Gastroesophageal sphincter (tissue), 4 donors: ENCODE results near the gene RAB35. TPM values are rescaled to one million over a fixed set of nuclear protein-coding genes. Genes with fewer than 3 reads are reported as not detected.

Source experiments
- ATAC-seq: fragments of 150-250 bp; one replicate; pipeline ENCODE4 v1.9.1; 2016; ENCODE audit warnings: mild to moderate bottlenecking, moderate library complexity
- H3K27ac ChIP-seq, 4 donors: fragments of 200-600 bp; sonication (generic) in 3 of 4; 1 replicate in 3 of 4; 2 replicates in 1 of 4; pipeline ENCODE4 v1.5.1; 2016 to 2019
- H3K27me3 ChIP-seq: fragments of 200-600 bp; sonication (generic); one replicate; pipeline ENCODE4 v1.5.1; 2019
- H3K36me3 ChIP-seq, 2 donors: fragments of 200-600 bp; sonication (generic); one replicate each; pipeline ENCODE4 v1.5.1; 2019; ENCODE audit warnings: control low read depth in 1 of 2
- H3K4me1 ChIP-seq, 3 donors: fragments of 200-600 bp; sonication (generic); 1 replicate in 2 of 3; 2 replicates in 1 of 3; pipeline ENCODE4 v1.5.1; 2016 to 2019; ENCODE audit warnings: control low read depth in 2 of 3
- H3K4me3 ChIP-seq, 2 donors: fragments of 200-600 bp; sonication (generic); one replicate each; pipeline ENCODE4 v1.5.1; 2019; ENCODE audit warnings: mild to moderate bottlenecking in 1 of 2, moderate library complexity in 1 of 2
- H3K9me3 ChIP-seq, 3 donors: fragments of 200-600 bp; sonication (generic); one replicate each; pipeline ENCODE4 v1.5.1; 2017 to 2019; ENCODE audit warnings: control low read depth in 2 of 3
- EP300 ChIP-seq: sonication (generic); formaldehyde crosslinking; IDR thresholded peaks from one replicate; pipeline ENCODE4 v1.6.1; 2017; ENCODE audit warnings: antibody characterized with exemption, mild to moderate bottlenecking
- POLR2A ChIP-seq, 2 donors: fragments of 450-650 bp; IDR thresholded peaks; one replicate each; pipeline ENCODE4 v1.6.1; 2017; ENCODE audit warnings: antibody characterized with exemption in 2 of 2, mild to moderate bottlenecking in 2 of 2, moderate library complexity in 1 of 2
- POLR2AphosphoS5 ChIP-seq: sonication (generic); formaldehyde crosslinking; IDR thresholded peaks from one replicate; pipeline ENCODE4 v1.6.1; 2017; ENCODE audit warnings: antibody characterized with exemption
- WGBS, 2 donors: methylation state at CpG; one replicate each; pipeline ENCODE4 v1.1.5; 2018; ENCODE audit warnings: low coverage in 1 of 2; 5-methylcytosine and 5-hydroxymethylcytosine counted together
- total RNA-seq, 4 donors: library from RNA; depleted of rRNA; stranded (reverse); fragments of >200 nt; gene quantifications; one replicate each; pipeline ENCODE4 v1.1.0, GENCODE V29; 2016
- TF ChIP-seq, protein P1 (sequence below), 4 experiments: fragments of 200-600 bp in 2 of 4; fragments of 450-650 bp in 2 of 4; sonication (generic) in 1 of 4; IDR thresholded peaks; one replicate each; pipeline ENCODE4 v1.5.1; 2017 to 2019; ENCODE audit warnings: antibody characterized with exemption in 4 of 4, mild to moderate bottlenecking in 2 of 4, moderate library complexity in 2 of 4

The RAB35 gene
- total RNA-seq, 4 donors from 2014 or later, result 37.5 to 42.3 (median 41.7) TPM

- TF ChIP-seq EP300 (no peak), POLR2AphosphoS5 (no peak), POLR2A (IDR thresholded peaks at IDR 0.05) (no peak)
- TF ChIP-seq, protein P1, sequence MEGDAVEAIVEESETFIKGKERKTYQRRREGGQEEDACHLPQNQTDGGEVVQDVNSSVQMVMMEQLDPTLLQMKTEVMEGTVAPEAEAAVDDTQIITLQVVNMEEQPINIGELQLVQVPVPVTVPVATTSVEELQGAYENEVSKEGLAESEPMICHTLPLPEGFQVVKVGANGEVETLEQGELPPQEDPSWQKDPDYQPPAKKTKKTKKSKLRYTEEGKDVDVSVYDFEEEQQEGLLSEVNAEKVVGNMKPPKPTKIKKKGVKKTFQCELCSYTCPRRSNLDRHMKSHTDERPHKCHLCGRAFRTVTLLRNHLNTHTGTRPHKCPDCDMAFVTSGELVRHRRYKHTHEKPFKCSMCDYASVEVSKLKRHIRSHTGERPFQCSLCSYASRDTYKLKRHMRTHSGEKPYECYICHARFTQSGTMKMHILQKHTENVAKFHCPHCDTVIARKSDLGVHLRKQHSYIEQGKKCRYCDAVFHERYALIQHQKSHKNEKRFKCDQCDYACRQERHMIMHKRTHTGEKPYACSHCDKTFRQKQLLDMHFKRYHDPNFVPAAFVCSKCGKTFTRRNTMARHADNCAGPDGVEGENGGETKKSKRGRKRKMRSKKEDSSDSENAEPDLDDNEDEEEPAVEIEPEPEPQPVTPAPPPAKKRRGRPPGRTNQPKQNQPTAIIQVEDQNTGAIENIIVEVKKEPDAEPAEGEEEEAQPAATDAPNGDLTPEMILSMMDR (IDR thresholded peaks at IDR 0.05), result no peak
- WGBS, 2 donors, result 87 to 93% methylated on average over 1 to 5 of the region's 11 CpGs
- H3K27me3 ChIP-seq, result no peaks in the 10 kb centered on the region
- no peaks in the 10 kb centered on the region for H3K9me3 ChIP-seq
- no peak for ATAC-seq
- H3K36me3 ChIP-seq, result peaks cover 0 to 100% of the 10 kb centered on the region in 2 donors
- no peak overlapping the region for H3K27ac ChIP-seq
- H3K4me1 ChIP-seq, result no peaks in the 10 kb centered on the region
- H3K4me3 ChIP-seq, result no peak overlapping the region
Measured at GRCh38 chr12:120136093-120136770, 19.7 kb upstream of the RAB35 start.

GRCh38 chr12:120134307-120134980 lies 17.9 kb upstream of the RAB35 start:
- peaks cover 0 to 100% of the 10 kb centered on the region in 2 donors for H3K36me3 ChIP-seq
- no peaks in the 10 kb centered on the region for H3K4me1 ChIP-seq
- no peaks in the 10 kb centered on the region for H3K27me3 ChIP-seq
- 100% methylated on average over 2 of the region's 20 CpGs; no CpG with 5 or more reads in 1 of the 2 donors for WGBS, 2 donors
- H3K4me3 ChIP-seq, result no peak overlapping the region
- no peak overlapping the region for H3K27ac ChIP-seq
- no peak for ATAC-seq
- H3K9me3 ChIP-seq, result no peaks in the 10 kb centered on the region
- TF ChIP-seq, protein P1 (IDR thresholded peaks at IDR 0.05), result no peak
- TF ChIP-seq POLR2AphosphoS5, result no peak
- TF ChIP-seq EP300, result no peak
- TF ChIP-seq POLR2A (IDR thresholded peaks at IDR 0.05), result no peak

DNA sequence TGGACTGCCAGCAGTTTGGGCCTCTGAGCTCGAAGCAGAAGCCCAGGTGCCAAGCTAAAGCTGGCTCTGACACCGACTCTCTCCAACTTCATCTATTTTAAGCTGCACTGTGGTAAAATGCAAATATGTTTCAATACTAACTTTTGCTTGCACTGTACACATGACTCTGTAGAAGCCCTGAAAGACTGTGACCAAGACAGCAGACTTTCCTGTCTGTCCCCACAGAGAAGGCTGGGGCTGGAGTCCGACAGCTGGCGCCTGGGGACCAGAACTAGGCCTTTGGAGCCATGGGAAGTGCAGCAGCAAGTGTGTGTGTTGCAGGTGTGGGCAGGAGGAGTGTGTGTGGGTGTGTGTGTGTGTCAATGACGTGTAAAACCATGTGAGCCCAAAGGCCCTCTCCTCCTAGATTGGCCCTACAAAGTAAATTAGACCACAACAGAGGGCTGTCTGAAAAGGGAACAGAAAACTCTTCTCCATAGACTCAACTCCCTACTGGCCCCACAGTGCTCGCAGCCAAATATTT lies 16.4 kb upstream of the RAB35 start:
- ATAC-seq, result no peak
- Histone ChIP-seq H3K27ac (no peak overlapping the region), H3K9me3 (no peaks in the 10 kb centered on the region), H3K4me3 (no peak overlapping the region), H3K36me3 (peaks cover 0 to 100% of the 10 kb centered on the region in 2 donors), H3K4me1 (no peaks in the 10 kb centered on the region), H3K27me3 (no peaks in the 10 kb centered on the region)
- TF ChIP-seq POLR2A (IDR thresholded peaks at IDR 0.05) (no peak), POLR2AphosphoS5 (no peak), EP300 (no peak)
- TF ChIP-seq, protein P1 (IDR thresholded peaks at IDR 0.05), result no peak
- WGBS, 2 donors, result 60 to 100% methylated on average over 1 to 3 of the region's 6 CpGs

- Histone ChIP-seq H3K27ac (no peak overlapping the region), H3K36me3 (peaks cover 0 to 100% of the 10 kb centered on the region in 2 donors), H3K9me3 (no peaks in the 10 kb centered on the region), H3K27me3 (no peaks in the 10 kb centered on the region), H3K4me1 (no peaks in the 10 kb centered on the region), H3K4me3 (no peak overlapping the region)
- no peak for ATAC-seq
- WGBS, 2 donors, result 82 to 89% methylated on average over 3 to 8 of the region's 9 CpGs
- TF ChIP-seq EP300, result no peak
- no peak for TF ChIP-seq POLR2A (IDR thresholded peaks at IDR 0.05)
- TF ChIP-seq, protein P1 (IDR thresholded peaks at IDR 0.05), result no peak
- TF ChIP-seq POLR2AphosphoS5, result no peak
Measured at GRCh38 chr12:120132054-120132836, 15.7 kb upstream of the RAB35 start.
